ENCODE data around the gene PLXND1. TPM values are rescaled to one million over a fixed set of nuclear protein-coding genes. Genes with fewer than 3 reads are reported as not detected.
A peak's percentile ranks its signal among the peaks of the same experiment; 100 is the strongest.
"Not testable (repeated sequence)": the region's sequence is repeated elsewhere in the genome, so short reads cannot be mapped to it uniquely, and the experiment has no call there.

Gene PLXND1
- total RNA-seq, 1 donor from 2014 or later, result 1.7 TPM

DNA sequence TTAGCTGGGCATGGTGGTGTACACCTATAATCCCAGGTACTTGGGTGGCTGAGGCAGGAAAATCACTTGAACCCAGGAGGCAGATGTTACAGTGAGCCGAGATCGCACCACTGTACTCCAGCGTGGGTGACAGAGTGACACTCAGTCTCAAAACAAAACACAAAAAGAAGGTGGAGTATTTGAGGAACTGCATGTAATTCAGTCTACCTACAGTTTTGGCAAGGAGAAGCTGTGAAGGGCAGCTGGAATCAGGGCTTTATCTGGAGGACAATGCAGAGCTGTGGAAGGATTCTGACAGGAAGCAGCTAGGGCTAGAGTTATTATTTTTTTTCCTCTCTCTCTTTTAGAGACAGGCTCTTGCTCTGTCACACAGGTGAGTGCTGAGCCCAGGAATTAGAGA is 56.7 kb downstream of the PLXND1 start:
- H3K27ac Mint-ChIP-seq, result no peak overlapping the region

DNA sequence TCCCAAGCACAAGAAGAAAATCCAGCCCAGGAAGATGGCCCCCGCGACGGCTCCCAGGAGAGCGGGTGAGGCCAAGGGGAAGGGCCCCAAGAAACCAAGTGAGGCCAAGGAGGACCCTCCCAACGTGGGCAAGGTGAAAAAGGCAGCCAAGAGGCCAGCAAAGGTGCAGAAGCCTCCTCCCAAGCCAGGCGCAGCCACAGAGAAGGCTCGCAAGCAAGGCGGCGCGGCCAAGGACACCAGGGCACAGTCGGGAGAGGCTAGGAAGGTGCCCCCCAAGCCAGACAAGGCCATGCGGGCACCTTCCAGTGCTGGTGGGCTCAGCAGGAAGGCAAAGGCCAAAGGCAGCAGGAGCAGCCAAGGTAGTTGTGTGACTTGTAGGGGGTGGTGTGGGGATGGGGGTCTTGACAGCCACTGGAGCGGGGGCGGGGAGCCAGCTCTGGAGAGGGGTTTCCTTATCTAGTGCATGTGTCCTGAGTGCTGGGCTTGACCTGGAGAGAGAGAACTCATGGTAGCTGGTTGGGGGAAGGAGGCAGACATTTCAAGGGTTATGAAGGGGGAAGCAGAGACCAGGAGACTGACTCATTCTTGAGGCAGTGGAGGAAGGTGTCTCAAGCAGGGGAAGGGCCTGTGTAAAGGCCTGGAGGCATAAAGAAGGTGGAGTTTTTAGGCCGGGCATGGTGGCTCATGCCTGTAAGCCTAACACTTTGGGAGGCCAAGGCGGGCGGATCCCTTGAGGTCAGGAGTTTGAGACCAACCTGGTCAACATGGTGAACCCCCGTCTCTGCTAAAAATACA is 57.3 kb downstream of the PLXND1 start:
- intact Hi-C loops (cut with micrococcal nuclease), result no loop called here
- no peak overlapping the region for H3K27ac Mint-ChIP-seq
- H3K36me3 Mint-ChIP-seq (ENCODE audit: low read depth), result no peaks in the 10 kb centered on the region
- H3K4me1 Mint-ChIP-seq, result no peaks in the 10 kb centered on the region
- peaks cover 10% of the 10 kb centered on the region for H3K27me3 Mint-ChIP-seq
- DNase-seq, result no peak
- H3K4me3 Mint-ChIP-seq, result no peak overlapping the region
- no peaks in the 10 kb centered on the region for H3K9me3 Mint-ChIP-seq

More for the DNA sequence above, 56.7 kb downstream of the PLXND1 start:
- Mint-ChIP-seq H3K36me3 (ENCODE audit: low read depth) (no peaks in the 10 kb centered on the region), H3K4me3 (no peak overlapping the region), H3K4me1 (no peaks in the 10 kb centered on the region), H3K9me3 (no peaks in the 10 kb centered on the region), H3K27me3 (peaks cover 15% of the 10 kb centered on the region)
- intact Hi-C loops (cut with micrococcal nuclease), result no loop called here
- DNase-seq, result no peak

DNA sequence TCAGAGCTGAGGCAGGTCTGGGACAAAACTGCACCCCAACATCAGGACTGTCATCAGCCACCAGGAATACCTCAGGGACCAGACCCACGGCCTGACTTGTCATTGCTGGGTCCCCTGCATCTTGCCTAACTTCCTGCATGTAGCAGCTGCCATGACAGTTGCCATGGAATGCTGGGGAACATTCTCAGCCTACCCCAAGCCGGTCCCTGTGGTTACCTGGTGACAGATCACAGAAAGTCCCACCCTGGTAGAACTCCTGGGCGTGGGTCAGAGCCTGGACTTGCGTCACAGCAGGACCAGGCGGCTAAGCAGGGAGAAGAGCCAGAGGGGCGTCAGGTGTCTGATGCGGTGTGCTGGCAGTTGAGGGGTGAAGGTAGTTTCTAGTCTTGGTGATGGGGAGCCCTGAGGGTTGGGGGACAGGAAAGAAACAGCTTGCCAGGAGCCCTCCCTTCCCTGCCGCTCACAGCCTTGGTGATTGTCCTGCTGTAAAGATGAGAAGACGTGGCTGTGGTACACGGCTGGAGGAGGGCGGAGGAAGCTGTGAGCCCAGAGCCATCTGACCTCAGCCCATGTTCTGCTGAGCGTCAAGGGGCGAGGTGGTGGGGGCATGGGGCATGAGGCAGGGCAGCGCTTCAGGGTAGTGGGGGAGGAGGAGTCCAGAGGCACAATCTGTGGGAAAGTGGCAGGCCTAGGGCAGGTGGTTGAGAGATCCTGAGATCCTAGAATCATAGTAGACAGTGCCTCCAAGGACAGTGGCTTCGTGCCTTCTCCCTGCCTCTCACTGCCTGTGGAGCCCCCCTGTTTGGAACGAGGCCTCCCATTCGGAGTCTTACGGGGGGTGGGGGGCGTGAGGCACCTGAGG is 58.1 kb downstream of the PLXND1 start:
- Mint-ChIP-seq H3K4me3 (no peak overlapping the region), H3K4me1 (no peaks in the 10 kb centered on the region), H3K9me3 (no peaks in the 10 kb centered on the region), H3K27me3 (peaks cover 8% of the 10 kb centered on the region), H3K36me3 (ENCODE audit: low read depth) (no peaks in the 10 kb centered on the region), H3K27ac (no peak overlapping the region)
- no peak for DNase-seq
- intact Hi-C loops (cut with micrococcal nuclease), result no loop called here

- no peaks in the 10 kb centered on the region for H3K9me3 Mint-ChIP-seq
- H3K27ac Mint-ChIP-seq, result no peak overlapping the region
- no peak for DNase-seq
- H3K27me3 Mint-ChIP-seq, result peaks cover 3% of the 10 kb centered on the region
- no peaks in the 10 kb centered on the region for H3K36me3 Mint-ChIP-seq (ENCODE audit: low read depth)
- H3K4me3 Mint-ChIP-seq, result no peak overlapping the region
- H3K4me1 Mint-ChIP-seq, result no peaks in the 10 kb centered on the region
- intact Hi-C loops (cut with micrococcal nuclease), result no loop called here
These were observed 59.2 kb downstream of the PLXND1 start for GRCh38 chr3:129547241-129547640.

DNA sequence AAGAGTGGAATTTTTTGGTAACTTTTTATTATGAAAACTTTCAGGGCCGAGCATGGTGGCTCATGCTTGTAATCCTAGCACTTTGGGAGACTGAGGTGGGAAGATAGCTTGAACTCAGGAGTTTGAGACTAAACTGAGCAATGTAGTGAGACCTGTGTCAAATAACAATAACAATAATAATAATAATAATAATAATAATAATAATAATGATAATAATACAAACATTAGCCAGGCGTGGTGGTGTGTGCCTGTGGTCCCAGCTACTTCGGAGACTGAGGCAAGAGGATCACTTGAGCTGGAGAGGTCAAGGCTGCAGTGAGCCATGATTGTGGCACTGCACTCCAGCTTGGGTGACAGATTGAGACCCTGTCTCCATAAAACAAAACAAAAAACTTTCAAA is 60.5 kb downstream of the PLXND1 start:
- DNase-seq; H3K27ac Mint-ChIP-seq; intact Hi-C loops (cut with micrococcal nuclease); H3K4me1 Mint-ChIP-seq; H3K4me3 Mint-ChIP-seq; H3K9me3 Mint-ChIP-seq; H3K36me3 Mint-ChIP-seq (ENCODE audit: low read depth); H3K27me3 Mint-ChIP-seq: not testable (repeated sequence)

- Mint-ChIP-seq H3K27me3 (peaks cover 2% of the 10 kb centered on the region), H3K36me3 (ENCODE audit: low read depth) (no peaks in the 10 kb centered on the region), H3K4me1 (no peaks in the 10 kb centered on the region), H3K27ac (no peak overlapping the region), H3K4me3 (no peak overlapping the region), H3K9me3 (no peaks in the 10 kb centered on the region)
- no peak for DNase-seq
- intact Hi-C loops (cut with micrococcal nuclease), result no loop called here
These were observed 62.5 kb downstream of the PLXND1 start for GRCh38 chr3:129543999-129544398.

DNA sequence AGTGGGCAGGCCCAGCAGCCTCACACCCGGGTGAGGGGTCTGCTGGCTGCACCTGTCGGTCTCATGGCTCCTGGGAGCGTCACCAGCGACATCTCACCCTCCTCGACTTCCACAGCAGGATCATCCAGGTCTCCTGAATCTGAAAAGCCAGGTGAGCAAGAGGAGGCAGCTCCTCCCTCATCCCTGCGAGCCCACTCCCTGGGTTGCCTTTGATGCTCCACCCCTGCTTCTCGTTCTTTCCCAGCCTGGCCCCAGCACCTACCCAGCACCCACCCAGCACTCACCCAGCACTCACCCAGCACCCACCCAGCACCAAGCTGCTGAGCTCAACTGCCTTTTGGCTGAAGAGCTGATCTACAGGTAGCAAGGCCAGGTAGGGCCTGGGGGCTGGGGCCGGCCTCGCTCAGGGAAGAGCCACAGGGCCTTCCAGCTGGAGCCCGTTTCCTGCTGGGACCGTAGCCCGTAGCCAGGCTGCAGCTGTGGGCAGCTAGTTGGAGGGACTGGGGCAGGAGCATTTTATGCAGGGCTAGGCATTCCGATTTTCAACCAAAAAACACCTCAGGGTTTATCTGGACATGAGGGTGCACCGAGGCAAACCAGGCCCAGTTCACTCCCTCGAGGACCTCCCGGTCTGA is 63.2 kb downstream of the PLXND1 start, which contains the start of gene H1-8:
Gene H1-8 (plus strand): TSS at position 20 of the 635 bp plus-strand sequence. CDS start 44 bp downstream, at position 64.
- DNase-seq, result no peak
- Mint-ChIP-seq H3K36me3 (ENCODE audit: low read depth) (no peaks in the 10 kb centered on the region), H3K27ac (no peak within 1 kb of the TSS), H3K9me3 (no peaks in the 10 kb centered on the region), H3K27me3 (peaks cover 2% of the 10 kb centered on the region), H3K4me3 (no peak within 1 kb of the TSS), H3K4me1 (no peaks in the 10 kb centered on the region)
- intact Hi-C loops (cut with micrococcal nuclease), result no loop called here

DNA sequence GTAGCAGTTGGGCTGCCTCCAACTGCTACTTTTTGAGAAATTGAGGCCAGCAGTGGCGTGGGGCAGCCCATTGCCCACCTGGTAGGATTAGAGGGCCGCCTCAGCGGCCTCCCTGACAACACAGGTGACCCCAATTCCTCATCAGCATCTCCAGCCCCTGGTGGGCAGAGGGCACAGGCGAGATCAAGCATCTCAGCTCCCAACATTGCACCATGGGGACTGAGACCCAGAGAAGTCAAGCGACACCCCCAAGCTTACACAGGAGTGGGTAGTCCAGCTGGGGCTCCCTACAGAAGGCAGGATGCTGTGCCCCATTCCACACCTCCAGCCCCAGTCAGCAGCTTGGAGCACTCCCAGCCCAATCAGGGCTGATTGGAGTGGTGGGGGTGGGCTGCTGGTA is 63.7 kb downstream of the PLXND1 start:
- Mint-ChIP-seq H3K4me3 (no peak overlapping the region), H3K27ac (no peak overlapping the region), H3K27me3 (peaks cover 2% of the 10 kb centered on the region), H3K36me3 (ENCODE audit: low read depth) (no peaks in the 10 kb centered on the region), H3K4me1 (no peaks in the 10 kb centered on the region), H3K9me3 (no peaks in the 10 kb centered on the region)
- intact Hi-C loops (cut with micrococcal nuclease), result no loop called here
- DNase-seq, result no peak

DNA sequence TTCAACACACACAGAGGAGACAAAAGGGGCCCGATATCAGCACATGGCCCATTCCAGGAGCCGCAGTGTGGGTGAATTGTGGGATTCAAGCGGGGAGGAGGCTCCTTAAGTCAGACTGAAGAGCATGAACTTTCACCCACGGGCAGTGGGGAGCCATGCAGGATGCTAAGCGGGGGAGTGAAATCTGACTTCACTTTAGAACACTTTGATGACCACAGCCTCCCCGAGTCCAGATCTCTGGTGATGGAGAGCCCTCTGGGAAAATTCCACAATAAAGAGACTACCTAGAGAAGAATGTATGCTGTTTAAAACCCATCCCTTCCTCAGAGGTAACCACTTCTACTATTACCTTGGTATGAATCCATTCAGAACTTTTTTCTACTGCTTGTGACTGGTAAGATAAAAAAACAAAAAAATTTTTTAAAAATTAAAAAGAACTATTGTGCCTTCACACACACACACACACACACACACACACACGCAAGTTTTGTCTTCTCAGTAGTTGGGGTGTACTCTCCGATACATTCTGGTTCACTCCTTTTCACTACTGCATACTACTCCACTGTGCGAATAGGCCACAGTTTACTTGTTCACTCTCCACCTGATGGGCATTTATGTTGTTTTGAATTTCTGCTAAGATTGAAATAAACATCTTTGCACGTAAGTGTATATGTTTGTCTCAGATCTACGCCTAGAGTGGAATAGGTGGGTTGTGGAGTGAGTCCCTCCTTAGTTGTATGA is 65.5 kb downstream of the PLXND1 start:
- Mint-ChIP-seq H3K27ac (no peak overlapping the region), H3K36me3 (ENCODE audit: low read depth) (no peaks in the 10 kb centered on the region), H3K9me3 (no peaks in the 10 kb centered on the region), H3K4me3 (no peak overlapping the region), H3K27me3 (peaks cover 2% of the 10 kb centered on the region), H3K4me1 (no peaks in the 10 kb centered on the region)
- intact Hi-C loops (cut with micrococcal nuclease), result no loop called here
- no peak for DNase-seq

- intact Hi-C loops (cut with micrococcal nuclease), result no loop called here
- H3K4me1 Mint-ChIP-seq, result no peaks in the 10 kb centered on the region
- H3K27ac Mint-ChIP-seq, result no peak overlapping the region
- DNase-seq, result no peak
- peaks cover 2% of the 10 kb centered on the region for H3K27me3 Mint-ChIP-seq
- H3K9me3 Mint-ChIP-seq, result no peaks in the 10 kb centered on the region
- H3K4me3 Mint-ChIP-seq, result no peak overlapping the region
- no peaks in the 10 kb centered on the region for H3K36me3 Mint-ChIP-seq (ENCODE audit: low read depth)
These were observed 67.3 kb downstream of the PLXND1 start for GRCh38 chr3:129539206-129539605.

- no peak overlapping the region for H3K27ac Mint-ChIP-seq
- H3K36me3 Mint-ChIP-seq (ENCODE audit: low read depth), result no peaks in the 10 kb centered on the region
- peaks cover 2% of the 10 kb centered on the region for H3K27me3 Mint-ChIP-seq
- intact Hi-C loops (cut with micrococcal nuclease), result no loop called here
- DNase-seq, result no peak
- H3K9me3 Mint-ChIP-seq, result no peaks in the 10 kb centered on the region
- no peak overlapping the region for H3K4me3 Mint-ChIP-seq
- H3K4me1 Mint-ChIP-seq, result no peaks in the 10 kb centered on the region
These were observed 69.7 kb downstream of the PLXND1 start for GRCh38 chr3:129536804-129537203.

GRCh38 chr3:129536374-129536667 is 70.2 kb downstream of the PLXND1 start:
- Mint-ChIP-seq H3K27me3 (peaks cover 2% of the 10 kb centered on the region), H3K4me1 (no peaks in the 10 kb centered on the region), H3K9me3 (no peaks in the 10 kb centered on the region), H3K4me3 (no peak overlapping the region), H3K27ac (peak overlapping the region; percentile 70), H3K36me3 (ENCODE audit: low read depth) (no peaks in the 10 kb centered on the region)
- DNase-seq, result no peak
- intact Hi-C loops (cut with micrococcal nuclease), result no loop called here

- H3K4me1 Mint-ChIP-seq, result no peaks in the 10 kb centered on the region
- intact Hi-C loops (cut with micrococcal nuclease), result no loop called here
- H3K9me3 Mint-ChIP-seq, result no peaks in the 10 kb centered on the region
- no peak overlapping the region for H3K27ac Mint-ChIP-seq
- no peak overlapping the region for H3K4me3 Mint-ChIP-seq
- H3K27me3 Mint-ChIP-seq, result peaks cover 2% of the 10 kb centered on the region
- DNase-seq, result no peak
- no peaks in the 10 kb centered on the region for H3K36me3 Mint-ChIP-seq (ENCODE audit: low read depth)
These were observed 71.4 kb downstream of the PLXND1 start for GRCh38 chr3:129535075-129535474.

Data from activated CD4-positive, alpha-beta T cell treated with anti-CD3 and anti-CD28 coated beads, Interleukin-2, amount 10 ng/mL, durations not matched to agents 24 days and 14 days (primary cell).